ENCODE data around the gene CCT5.
"Not testable (repeated sequence)": the region's sequence is repeated elsewhere in the genome, so short reads cannot be mapped to it uniquely, and the experiment has no call there.

CCT5 gene

DNA sequence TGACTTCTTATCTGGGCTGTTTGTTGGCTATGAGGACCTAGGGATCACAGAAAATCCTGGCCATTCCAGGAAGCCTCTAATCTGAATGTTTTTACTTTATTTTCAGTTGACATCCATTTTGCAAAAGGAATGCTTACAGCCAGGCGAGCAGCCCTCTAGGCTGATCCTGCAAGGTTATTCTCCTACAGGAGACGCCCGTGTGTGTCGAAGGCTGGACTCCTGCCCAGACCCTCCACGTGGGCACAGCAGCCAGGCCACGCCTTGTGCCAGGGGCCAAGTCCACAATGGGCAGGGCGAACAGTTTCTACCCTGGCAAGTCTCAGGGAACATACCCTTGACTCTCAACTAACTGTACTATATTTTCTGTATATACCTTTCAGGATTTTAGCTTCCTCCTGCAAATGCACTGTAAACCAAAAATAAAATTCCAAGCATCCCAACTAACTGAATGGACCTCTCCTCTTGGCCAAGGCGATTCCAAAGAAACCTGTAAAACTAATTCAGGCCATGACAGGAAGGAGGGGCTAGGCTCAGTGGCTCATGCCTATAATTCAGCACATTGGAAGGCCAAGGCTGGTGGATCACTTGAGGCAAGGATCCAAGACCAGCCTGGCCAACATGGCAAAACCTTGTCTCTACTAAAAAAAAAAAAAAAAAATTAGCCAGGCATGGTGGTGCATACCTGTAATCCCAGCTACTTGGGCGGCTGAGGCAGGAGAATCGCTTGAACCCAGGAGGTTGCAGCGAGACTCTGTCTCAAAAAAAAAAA, 51.9 kb downstream of the CCT5 start:
- DNase-seq (ENCODE audit: low spot score) = no peak

DNA sequence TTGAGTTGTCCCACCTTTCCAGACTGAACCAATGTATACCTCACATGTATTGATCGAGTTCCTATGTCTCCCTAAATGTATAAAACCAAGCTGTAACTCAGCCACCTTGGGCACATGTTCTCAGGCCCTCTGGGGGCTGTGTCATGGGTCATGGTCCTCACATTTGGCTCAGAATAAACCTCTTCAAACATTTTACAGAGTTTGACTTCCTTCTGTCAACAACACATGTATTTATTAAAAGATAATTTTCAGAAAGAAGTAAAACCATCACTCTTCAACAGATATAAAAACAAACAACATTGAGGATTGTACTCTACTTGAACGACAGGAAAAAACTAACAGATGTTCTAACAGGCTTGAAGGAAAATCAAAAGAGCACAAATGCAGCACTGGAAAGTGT, 53.1 kb downstream of the CCT5 start:
- no peak for DNase-seq (ENCODE audit: low spot score)

DNA sequence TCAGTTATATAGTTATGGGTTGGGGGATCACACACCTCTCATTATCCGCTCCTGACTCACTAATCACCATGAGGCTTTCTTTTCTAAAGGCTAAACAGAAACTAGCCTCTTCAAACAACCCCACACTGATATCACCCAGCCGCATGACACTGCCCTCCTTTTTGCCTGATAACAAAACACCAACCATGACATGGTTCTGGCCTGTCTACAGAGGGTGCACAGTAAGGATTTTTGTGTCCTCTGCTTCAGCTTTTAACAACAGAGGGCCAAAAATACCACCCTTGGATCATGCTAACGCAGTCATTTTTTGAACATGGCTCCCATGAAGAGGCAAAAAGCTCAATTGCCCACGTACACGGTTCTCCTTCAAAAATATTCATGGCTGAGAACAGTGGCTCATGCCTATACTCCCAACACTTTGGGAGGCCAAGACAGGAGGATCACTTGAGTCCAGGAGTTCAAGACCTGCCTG, 53.7 kb downstream of the CCT5 start:
- DNase-seq (ENCODE audit: low spot score) = no peak

DNA sequence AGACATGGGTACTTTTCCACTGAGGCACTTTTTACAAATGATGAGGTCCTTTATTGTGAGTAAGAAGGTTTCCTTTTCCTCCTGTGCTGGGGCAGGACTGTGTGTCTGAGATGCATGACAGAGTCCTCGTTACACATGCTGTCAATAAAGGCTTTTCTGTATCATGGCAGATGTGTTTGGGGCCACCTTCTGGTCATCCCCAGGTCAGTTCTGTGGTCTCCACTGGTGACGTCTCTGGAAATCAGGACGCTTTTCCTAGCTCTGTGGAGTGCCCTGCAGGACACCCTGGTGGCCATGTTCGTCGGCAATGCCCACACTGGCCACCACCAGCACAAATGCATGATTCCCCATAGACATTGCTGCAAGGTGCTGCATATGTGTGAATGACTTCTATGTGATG, 54.9 kb downstream of the CCT5 start:
- no peak for DNase-seq (ENCODE audit: low spot score)

DNA sequence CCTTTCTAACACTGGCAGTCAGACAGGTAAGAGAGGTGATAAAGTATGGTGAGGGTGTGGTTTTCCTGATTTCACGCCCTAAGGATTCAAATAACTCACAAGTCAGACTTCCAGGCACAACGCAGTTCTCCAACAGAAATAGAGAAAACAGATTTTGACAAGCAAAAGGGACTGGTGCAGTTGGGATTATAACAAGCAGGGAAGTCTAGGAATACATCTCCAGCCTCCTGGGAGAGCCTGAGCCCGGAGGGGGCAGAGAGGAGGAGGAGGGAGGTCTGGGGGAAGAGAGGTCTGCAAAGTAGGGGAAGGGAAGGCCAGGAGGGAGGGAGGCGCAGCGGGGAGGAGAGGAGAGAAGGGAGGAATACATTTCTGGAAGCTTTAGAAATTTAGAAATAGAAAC, 56.0 kb downstream of the CCT5 start:
- DNase-seq (ENCODE audit: low spot score) = no peak

DNA sequence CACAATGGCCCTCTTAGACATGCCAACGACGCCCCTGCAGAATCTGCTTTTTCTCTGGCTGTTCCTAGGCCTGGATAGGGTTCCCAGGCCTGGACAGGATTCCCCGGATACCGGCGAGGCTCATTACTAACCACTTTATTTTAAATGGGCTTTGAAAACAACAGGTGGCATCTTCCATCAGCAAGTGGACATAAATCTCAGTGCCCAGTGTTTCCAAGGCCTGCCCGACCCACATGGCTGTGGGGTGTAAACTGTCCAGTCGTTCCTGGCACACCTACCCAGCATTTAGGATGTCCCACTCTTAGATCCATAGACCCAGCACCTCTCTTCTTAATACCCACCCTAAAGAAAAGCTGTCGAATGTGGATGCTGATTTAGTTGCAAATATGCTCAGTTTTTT, 56.7 kb downstream of the CCT5 start:
- DNase-seq (ENCODE audit: low spot score) = no peak

DNA sequence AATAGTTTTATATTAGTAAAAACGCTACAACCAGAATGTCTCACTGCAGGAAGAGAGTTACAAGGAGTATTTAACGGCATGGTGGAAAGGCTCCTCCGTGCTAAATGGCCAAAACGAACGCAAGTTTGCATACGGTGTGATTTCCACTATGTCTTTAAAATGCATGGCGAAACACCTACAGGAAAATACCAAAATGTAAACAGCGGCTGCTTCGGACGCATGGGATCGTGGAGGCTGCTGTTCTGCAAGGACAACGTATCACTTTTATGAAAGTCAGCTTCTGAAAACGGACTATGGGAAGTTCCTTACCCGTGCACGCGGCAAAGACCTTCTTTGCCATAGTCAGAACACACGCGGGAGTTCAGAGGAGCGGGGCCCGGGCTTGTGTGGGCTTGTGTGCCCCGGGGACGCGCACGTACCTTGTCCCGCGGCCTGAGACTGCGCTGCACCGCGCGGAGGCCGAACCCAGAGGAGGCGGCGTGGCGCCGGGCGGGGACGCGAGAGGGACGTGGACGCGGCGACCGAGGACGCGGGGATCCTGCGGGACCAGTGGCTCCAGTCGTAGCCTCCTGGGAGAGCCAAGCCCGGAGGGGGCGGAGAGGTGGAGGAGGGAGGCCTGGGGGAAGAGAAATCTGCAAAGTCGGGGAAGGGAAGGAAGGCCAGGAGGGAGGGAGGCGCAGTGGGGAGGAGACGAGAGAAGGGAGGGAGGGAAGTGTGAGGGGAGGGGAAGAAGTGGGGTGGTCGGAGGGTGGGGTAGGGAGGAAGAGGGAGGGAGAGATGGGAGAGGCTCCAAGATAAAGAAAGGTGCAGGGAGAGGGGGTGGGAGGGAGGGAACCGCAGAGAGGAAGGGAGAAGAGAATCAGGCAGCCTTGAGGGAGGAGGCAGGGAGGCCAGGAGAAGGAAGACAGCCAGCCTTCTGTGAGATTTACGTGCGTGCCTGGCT, 57.4 kb downstream of the CCT5 start, which contains the start of gene CMBL:
TSS of gene CMBL (minus strand) at position 697 of the 943 bp plus-strand sequence. CDS start 17,140 bp downstream, outside the sequence.
- no peak for DNase-seq (ENCODE audit: low spot score)

DNA sequence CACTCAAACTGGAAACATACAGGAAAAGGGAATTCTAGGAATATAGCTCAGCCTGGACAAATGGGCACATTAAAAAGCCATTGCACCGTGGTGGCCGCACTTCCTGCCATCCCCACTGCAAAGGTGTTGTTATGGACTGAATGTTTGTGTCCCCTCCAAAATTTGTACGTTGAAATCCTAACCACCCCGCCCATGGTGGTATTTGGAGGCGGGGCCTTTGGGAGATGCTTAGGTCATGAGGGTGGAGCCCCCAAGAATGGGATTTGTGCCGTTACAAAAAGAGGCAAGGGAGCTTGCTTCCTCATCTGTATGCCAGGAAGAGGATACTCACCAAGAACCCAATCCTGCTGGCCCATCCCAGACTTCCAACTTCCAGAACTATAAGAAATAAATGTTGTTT, 58.8 kb downstream of the CCT5 start:
- DNase-seq (ENCODE audit: low spot score) = no peak

DNA sequence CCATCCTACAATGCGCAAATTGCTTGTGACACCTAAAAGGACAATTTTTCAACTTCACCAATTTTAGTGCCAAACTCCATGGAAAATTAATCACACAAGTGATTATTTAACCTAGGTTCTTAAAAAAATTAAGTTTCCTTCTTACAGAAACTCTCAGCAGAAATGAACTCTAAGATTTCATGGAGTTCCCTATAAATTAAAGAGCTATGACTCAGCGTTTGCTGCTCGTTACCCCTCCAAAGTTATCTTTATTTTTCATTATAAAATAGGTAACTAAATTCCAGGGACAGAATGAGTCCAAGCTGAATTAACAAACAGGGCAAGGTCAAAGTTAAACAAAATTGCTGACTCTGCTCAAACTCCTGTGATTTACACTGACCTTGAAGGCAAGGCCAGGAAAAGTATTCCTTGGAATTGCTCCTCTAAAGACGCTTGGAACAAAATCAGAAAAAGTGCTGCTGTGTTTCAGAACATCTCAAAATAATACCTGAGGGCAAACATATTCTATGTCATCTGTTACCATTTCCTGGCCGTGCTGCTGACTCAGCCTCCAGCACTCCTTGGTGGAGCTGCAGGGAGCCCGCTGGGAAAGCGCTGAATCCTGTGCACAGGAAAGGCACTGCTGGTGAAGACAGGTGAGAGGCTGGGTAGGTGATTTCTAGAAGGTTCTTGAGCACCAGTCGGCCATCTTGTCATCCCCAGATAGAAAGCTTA, 60.1 kb downstream of the CCT5 start:
- DNase-seq (ENCODE audit: low spot score) = no peak

DNA sequence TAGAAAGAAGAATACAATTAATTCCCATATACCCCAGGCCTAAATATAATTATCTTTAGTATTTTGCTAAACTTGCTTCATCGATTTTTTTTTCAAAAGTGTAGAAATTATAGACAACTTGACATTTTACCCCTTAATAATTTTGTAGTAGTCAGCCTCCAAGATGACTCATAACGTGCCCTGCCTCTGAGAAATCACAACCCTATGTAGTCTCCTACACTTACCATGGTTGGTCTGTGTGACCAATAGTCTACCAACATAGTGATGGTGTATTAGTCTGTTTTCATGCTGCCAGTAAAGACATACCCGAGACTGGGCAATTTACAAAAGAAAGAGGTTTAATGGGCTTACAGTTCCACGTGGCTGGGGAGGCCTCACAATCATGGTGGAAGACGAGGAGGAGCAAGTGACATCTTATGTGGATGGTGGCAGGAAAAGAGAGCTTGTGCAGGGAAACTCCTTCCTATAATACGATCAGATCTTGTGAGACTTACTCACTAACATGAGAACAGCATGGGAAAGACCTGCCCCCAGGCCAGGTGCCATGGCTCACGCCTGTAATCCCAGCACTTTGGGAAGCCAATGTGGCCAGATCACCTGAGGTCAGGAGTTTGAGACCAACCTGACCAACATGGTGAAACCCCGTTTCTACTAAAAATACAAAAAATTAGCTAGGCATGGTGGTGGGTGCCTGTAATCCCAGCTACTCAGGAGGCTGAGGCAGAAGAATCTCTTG, 60.9 kb downstream of the CCT5 start:
- DNase-seq (ENCODE audit: low spot score) = not testable (repeated sequence)

DNA sequence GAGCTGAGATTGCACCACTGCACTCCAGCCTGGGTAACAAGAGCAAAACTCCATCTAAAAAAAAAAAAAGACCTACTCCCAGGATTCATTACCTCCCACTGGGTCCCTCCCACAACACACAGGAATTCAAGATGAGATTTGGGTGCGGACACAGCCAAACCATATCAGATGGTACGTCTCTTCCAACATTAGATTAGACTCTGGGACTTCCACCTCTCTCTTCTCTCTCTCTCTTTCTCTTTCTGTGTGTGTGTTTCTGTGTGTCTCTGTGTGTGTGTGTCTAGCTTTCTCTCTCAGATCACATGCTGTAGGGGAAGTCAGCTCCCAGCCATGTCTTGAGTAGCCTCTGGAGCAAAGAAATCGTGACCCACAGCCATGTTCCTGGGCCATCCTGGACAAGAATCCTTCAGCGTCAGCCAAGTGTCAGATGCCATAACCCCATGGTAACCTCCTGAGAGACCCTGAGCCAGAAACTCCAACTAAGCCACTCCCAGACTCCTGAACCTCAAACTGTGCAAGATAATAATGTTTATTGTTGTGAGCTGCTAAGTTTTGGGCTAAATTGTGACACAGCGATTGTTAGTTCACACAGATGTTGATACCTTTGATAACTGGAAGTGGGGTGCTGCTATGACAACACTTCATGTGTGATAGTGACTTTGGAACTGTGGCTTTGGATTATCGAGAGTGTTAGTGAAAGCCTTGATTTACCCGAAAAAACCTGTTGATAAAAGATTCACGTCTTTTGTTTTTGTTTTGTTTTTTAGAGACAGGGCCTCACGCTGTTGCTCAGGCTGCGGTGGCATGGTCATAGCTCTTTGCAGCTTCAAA, 61.7 kb downstream of the CCT5 start:
- DNase-seq (ENCODE audit: low spot score) = no peak

DNA sequence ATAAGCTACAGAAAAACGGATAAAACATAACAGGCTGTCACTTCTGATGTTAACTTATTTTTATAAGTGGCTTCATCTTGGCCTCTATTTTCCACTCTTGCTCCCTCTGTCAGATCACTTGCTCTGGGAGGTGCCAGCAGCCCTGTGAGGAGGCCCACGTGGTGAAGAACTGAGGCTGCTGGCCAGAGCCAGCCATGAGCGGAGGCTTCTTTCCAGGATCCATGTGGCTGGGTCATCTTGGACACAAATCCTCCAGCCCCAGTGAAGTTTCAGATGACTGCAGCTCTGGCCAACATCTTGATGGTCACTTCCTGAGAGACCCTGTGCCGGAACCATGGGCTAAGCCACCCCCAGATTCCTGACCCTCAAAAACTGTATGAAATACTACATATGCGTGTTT, 65.1 kb downstream of the CCT5 start:
- no peak for DNase-seq (ENCODE audit: low spot score)

All from globus pallidus (tissue), 1 donor.